ENCODE measurements around the gene JUN.

The JUN gene

DNA sequence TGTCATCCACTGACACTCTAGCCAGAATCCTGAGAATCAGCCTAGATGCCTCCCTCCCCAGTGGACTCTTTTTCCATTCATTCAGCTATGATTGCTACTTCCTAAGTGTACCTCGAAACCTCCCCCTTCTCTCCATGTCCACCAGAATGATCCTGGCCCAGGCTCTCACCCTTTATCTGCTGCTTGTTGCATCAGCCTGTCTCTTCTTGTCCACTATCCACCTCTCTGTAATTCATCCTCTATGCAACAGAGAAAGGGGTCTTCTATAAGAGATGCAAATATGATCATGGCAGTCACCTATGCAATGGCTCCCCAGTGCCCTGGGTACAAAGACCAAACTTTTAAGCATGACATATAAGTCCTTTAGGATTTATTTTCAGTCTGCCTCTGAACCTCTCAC lies 37.7 kb downstream of the JUN start:
- no peaks in the 10 kb centered on the region for H3K27me3 ChIP-seq (ENCODE audit: control insufficient read depth, insufficient read depth, low read length)
- H3K9ac ChIP-seq (ENCODE audit: low read depth, low read length), result no peak overlapping the region
- H3K4me1 ChIP-seq (ENCODE audit: control insufficient read depth, insufficient read depth, low read length), result peaks cover 2% of the 10 kb centered on the region
- no peaks in the 10 kb centered on the region for H3K36me3 ChIP-seq (ENCODE audit: control insufficient read depth, insufficient read depth, low read length)
- no peaks in the 10 kb centered on the region for H3K9me3 ChIP-seq (ENCODE audit: control insufficient read depth, insufficient read depth, low read length)
- H3K4me3 ChIP-seq (ENCODE audit: low read depth, low read length), result no peak overlapping the region

DNA sequence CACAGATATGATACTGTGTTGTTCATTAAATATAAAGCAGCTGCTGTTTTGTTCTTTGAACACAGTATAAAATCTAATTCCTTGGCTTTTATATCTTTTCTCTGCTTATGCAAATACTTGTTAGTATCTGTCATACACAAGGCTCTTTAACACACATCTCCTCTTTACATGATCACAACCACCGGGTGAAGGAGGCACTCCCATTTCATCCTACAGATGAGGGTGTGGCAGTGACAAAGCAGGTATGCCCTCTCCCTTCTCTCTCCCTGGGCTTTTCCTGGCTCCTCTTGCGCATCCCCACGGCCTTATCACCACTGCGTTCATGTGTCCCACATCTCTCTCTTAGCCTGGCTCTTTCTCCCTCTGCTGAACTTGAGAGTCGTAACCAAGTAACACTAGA lies 38.2 kb downstream of the JUN start:
- Histone ChIP-seq H3K4me1 (ENCODE audit: control insufficient read depth, insufficient read depth, low read length) (peaks cover 2% of the 10 kb centered on the region), H3K36me3 (ENCODE audit: control insufficient read depth, insufficient read depth, low read length) (no peaks in the 10 kb centered on the region), H3K27me3 (ENCODE audit: control insufficient read depth, insufficient read depth, low read length) (no peaks in the 10 kb centered on the region), H3K4me3 (ENCODE audit: low read depth, low read length) (no peak overlapping the region), H3K9ac (ENCODE audit: low read depth, low read length) (no peak overlapping the region), H3K9me3 (ENCODE audit: control insufficient read depth, insufficient read depth, low read length) (no peaks in the 10 kb centered on the region)

- Histone ChIP-seq H3K9ac (ENCODE audit: low read depth, low read length) (no peak overlapping the region), H3K9me3 (ENCODE audit: control insufficient read depth, insufficient read depth, low read length) (no peaks in the 10 kb centered on the region), H3K4me3 (ENCODE audit: low read depth, low read length) (no peak overlapping the region), H3K27me3 (ENCODE audit: control insufficient read depth, insufficient read depth, low read length) (no peaks in the 10 kb centered on the region), H3K36me3 (ENCODE audit: control insufficient read depth, insufficient read depth, low read length) (no peaks in the 10 kb centered on the region), H3K4me1 (ENCODE audit: control insufficient read depth, insufficient read depth, low read length) (peaks cover 2% of the 10 kb centered on the region)
Measured at GRCh38 chr1:58745117-58745516, 38.7 kb downstream of the JUN start.

GRCh38 chr1:58741678-58742553 lies 41.9 kb downstream of the JUN start:
- no peaks in the 10 kb centered on the region for H3K36me3 ChIP-seq (ENCODE audit: control insufficient read depth, insufficient read depth, low read length)
- H3K9ac ChIP-seq (ENCODE audit: low read depth, low read length), result no peak overlapping the region
- no peaks in the 10 kb centered on the region for H3K4me1 ChIP-seq (ENCODE audit: control insufficient read depth, insufficient read depth, low read length)
- no peak overlapping the region for H3K4me3 ChIP-seq (ENCODE audit: low read depth, low read length)
- H3K9me3 ChIP-seq (ENCODE audit: control insufficient read depth, insufficient read depth, low read length), result no peaks in the 10 kb centered on the region
- no peaks in the 10 kb centered on the region for H3K27me3 ChIP-seq (ENCODE audit: control insufficient read depth, insufficient read depth, low read length)

- Histone ChIP-seq H3K36me3 (ENCODE audit: control insufficient read depth, insufficient read depth, low read length) (no peaks in the 10 kb centered on the region), H3K9me3 (ENCODE audit: control insufficient read depth, insufficient read depth, low read length) (no peaks in the 10 kb centered on the region), H3K9ac (ENCODE audit: low read depth, low read length) (no peak overlapping the region)
Measured at GRCh38 chr1:58739856-58740466, 43.9 kb downstream of the JUN start.

GRCh38 chr1:58738876-58739275 lies 45.0 kb downstream of the JUN start:
- no peak overlapping the region for H3K9ac ChIP-seq (ENCODE audit: low read depth, low read length)
- H3K9me3 ChIP-seq (ENCODE audit: control insufficient read depth, insufficient read depth, low read length), result no peaks in the 10 kb centered on the region
- no peaks in the 10 kb centered on the region for H3K27me3 ChIP-seq (ENCODE audit: control insufficient read depth, insufficient read depth, low read length)
- H3K4me3 ChIP-seq (ENCODE audit: low read depth, low read length), result no peak overlapping the region
- no peaks in the 10 kb centered on the region for H3K4me1 ChIP-seq (ENCODE audit: control insufficient read depth, insufficient read depth, low read length)
- H3K36me3 ChIP-seq (ENCODE audit: control insufficient read depth, insufficient read depth, low read length), result no peaks in the 10 kb centered on the region

More at GRCh38 chr1:58739856-58740466, 43.9 kb downstream of the JUN start:
- Histone ChIP-seq H3K4me1 (ENCODE audit: control insufficient read depth, insufficient read depth, low read length) (no peaks in the 10 kb centered on the region), H3K4me3 (ENCODE audit: low read depth, low read length) (no peak overlapping the region), H3K27me3 (ENCODE audit: control insufficient read depth, insufficient read depth, low read length) (no peaks in the 10 kb centered on the region)

DNA sequence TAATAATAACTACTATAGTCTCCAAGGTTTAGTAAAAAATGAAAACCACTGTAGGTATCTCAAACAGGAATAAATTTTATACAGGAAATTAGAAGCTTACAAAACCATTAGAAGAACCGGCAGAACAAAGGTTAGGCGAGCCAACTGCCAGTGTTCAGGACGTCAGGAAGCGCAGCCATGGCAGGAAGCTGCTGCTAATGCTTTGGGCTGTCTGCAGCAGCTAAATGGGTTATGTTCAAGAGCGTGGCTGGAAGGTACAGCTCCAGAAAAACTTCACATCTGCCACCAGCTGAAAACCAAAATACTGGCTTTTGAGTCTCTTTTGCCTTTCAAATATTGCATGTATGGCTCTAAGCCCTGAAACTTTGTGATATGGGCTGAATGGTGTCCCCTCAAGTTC lies 48.3 kb downstream of the JUN start:
- no peaks in the 10 kb centered on the region for H3K36me3 ChIP-seq (ENCODE audit: control insufficient read depth, insufficient read depth, low read length)
- H3K27me3 ChIP-seq (ENCODE audit: control insufficient read depth, insufficient read depth, low read length), result no peaks in the 10 kb centered on the region

GRCh38 chr1:58734630-58735029 lies 49.2 kb downstream of the JUN start:
- no peaks in the 10 kb centered on the region for H3K27me3 ChIP-seq (ENCODE audit: control insufficient read depth, insufficient read depth, low read length)
- no peaks in the 10 kb centered on the region for H3K36me3 ChIP-seq (ENCODE audit: control insufficient read depth, insufficient read depth, low read length)
- no peaks in the 10 kb centered on the region for H3K9me3 ChIP-seq (ENCODE audit: control insufficient read depth, insufficient read depth, low read length)
- no peak overlapping the region for H3K9ac ChIP-seq (ENCODE audit: low read depth, low read length)
- H3K4me1 ChIP-seq (ENCODE audit: control insufficient read depth, insufficient read depth, low read length), result no peaks in the 10 kb centered on the region
- no peak overlapping the region for H3K4me3 ChIP-seq (ENCODE audit: low read depth, low read length)

More for the DNA sequence above, 48.3 kb downstream of the JUN start:
- Histone ChIP-seq H3K9me3 (ENCODE audit: control insufficient read depth, insufficient read depth, low read length) (no peaks in the 10 kb centered on the region), H3K9ac (ENCODE audit: low read depth, low read length) (no peak overlapping the region), H3K4me3 (ENCODE audit: low read depth, low read length) (no peak overlapping the region), H3K4me1 (ENCODE audit: control insufficient read depth, insufficient read depth, low read length) (no peaks in the 10 kb centered on the region)

DNA sequence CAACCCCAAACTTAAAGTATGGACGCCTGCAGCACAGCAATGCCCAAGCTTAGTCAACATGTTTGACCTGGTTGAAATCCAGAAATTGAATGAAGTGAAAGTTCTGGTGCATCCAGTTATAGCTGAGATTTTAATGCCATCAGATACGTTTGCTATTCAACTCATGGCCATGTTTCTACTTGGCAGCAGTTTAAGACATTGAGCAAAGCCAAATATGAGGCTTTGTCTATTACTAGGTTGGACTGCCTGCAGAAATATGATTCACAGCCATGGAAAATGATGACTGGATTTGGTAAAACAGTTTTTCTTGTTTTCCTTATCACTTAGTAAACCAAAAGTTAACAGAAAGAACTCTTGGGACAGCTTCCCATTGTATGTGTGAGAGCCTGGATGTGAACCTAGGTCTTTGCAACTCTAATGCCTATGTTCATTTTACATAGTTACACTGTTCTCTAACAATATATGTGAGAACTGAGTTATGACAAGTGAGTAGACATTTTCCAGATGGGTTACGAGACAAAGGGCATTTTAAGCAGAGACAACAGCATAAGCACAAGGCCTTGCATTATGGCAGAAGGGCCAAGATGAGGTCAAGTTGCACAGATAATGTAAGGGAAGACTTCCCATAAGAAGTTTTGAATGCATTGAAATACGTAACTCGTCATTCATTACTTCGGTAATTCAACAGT lies 51.6 kb downstream of the JUN start:
- no peaks in the 10 kb centered on the region for H3K9me3 ChIP-seq (ENCODE audit: control insufficient read depth, insufficient read depth, low read length)
- H3K36me3 ChIP-seq (ENCODE audit: control insufficient read depth, insufficient read depth, low read length), result no peaks in the 10 kb centered on the region
- no peaks in the 10 kb centered on the region for H3K27me3 ChIP-seq (ENCODE audit: control insufficient read depth, insufficient read depth, low read length)
- H3K9ac ChIP-seq (ENCODE audit: low read depth, low read length), result no peak overlapping the region
- H3K4me1 ChIP-seq (ENCODE audit: control insufficient read depth, insufficient read depth, low read length), result no peaks in the 10 kb centered on the region
- H3K4me3 ChIP-seq (ENCODE audit: low read depth, low read length), result no peak overlapping the region

Data from iPS-15b (cell line).